MG63 (cell line): ENCODE results near the gene CGREF1. TPM values are rescaled to one million over a fixed set of nuclear protein-coding genes. Genes with fewer than 3 reads are reported as not detected.

Experiments
- DNase-seq: peaks from one replicate; pipeline ENCODE4 v3.0.0-alpha.2; 2020
- H3K27me3 ChIP-seq: fragments of 250-450 bp; sonication (Bioruptor Pico); 2 replicates; pipeline ENCODE4 v1.5.1; 2020; ENCODE audit warnings: mild to moderate bottlenecking, moderate library complexity
- H3K36me3 ChIP-seq: fragments of 250-450 bp; sonication (Bioruptor Pico); 2 replicates; pipeline ENCODE4 v1.5.1; 2020; ENCODE audit warnings: mild to moderate bottlenecking, moderate library complexity
- H3K4me3 ChIP-seq: fragments of 250-450 bp; sonication (Bioruptor Pico); 2 replicates; pipeline ENCODE4 v1.5.1; 2020; ENCODE audit warnings: mild to moderate bottlenecking, moderate library complexity
- H3K9me3 ChIP-seq: fragments of 250-450 bp; sonication (Bioruptor Pico); 2 replicates; pipeline ENCODE4 v1.5.1; 2020; ENCODE audit warnings: mild to moderate bottlenecking, moderate library complexity
- total RNA-seq: library from RNA; depleted of rRNA; stranded (reverse); fragments of >200 nt; shearing (Covaris generic); gene quantifications from 2 replicates; pipeline ENCODE4 v1.2.3, GENCODE V29; 2014; ENCODE audit warnings: low replicate concordance

Gene CGREF1
- total RNA-seq, 1 experiment from 2014 or later: 29.1 TPM

- Histone ChIP-seq H3K9me3 (peaks cover 1% of the 10 kb centered on the region), H3K4me3 (no peak overlapping the region), H3K27me3 (no peaks in the 10 kb centered on the region), H3K36me3 (no peaks in the 10 kb centered on the region)
- DNase-seq: no peak
These were observed 26.8 kb upstream of the CGREF1 start for GRCh38 chr2:27145682-27146081.

- H3K27me3 ChIP-seq: no peaks in the 10 kb centered on the region
- no peak for DNase-seq
- no peak overlapping the region for H3K4me3 ChIP-seq
- H3K36me3 ChIP-seq: no peaks in the 10 kb centered on the region
- peaks cover 1% of the 10 kb centered on the region for H3K9me3 ChIP-seq
These were observed 24.4 kb upstream of the CGREF1 start for GRCh38 chr2:27143285-27143684.

- no peak for DNase-seq
These were observed 20.4 kb upstream of the CGREF1 start, which contains the start of gene PRR30 for GRCh38 chr2:27139310-27139709. Gene PRR30, minus strand, starts transcription at chr2:27139410. Its CDS starts 1,081 bp downstream, at chr2:27138329.

GRCh38 chr2:27138111-27138510 lies 19.2 kb upstream of the CGREF1 start:
- peaks cover 1% of the 10 kb centered on the region; the same call in 1 of the 2 replicates for H3K9me3 ChIP-seq
- H3K36me3 ChIP-seq: peaks cover 5% of the 10 kb centered on the region

More at GRCh38 chr2:27139310-27139709, 20.4 kb upstream of the CGREF1 start, which contains the start of gene PRR30:
- no peak within 1 kb of the TSS for H3K4me3 ChIP-seq
- H3K27me3 ChIP-seq: no peaks in the 10 kb centered on the region
- no peaks in the 10 kb centered on the region for H3K36me3 ChIP-seq
- peaks cover 1% of the 10 kb centered on the region for H3K9me3 ChIP-seq

GRCh38 chr2:27137322-27137935 lies 18.5 kb upstream of the CGREF1 start:
- H3K4me3 ChIP-seq: no peak overlapping the region
- peaks cover 12% of the 10 kb centered on the region for H3K36me3 ChIP-seq
- DNase-seq: no peak
- H3K27me3 ChIP-seq: no peaks in the 10 kb centered on the region
- H3K9me3 ChIP-seq: no peaks in the 10 kb centered on the region

More at GRCh38 chr2:27138111-27138510, 19.2 kb upstream of the CGREF1 start:
- Histone ChIP-seq H3K4me3 (no peak overlapping the region), H3K27me3 (no peaks in the 10 kb centered on the region)
- DNase-seq: no peak

- Histone ChIP-seq H3K9me3 (no peaks in the 10 kb centered on the region), H3K4me3 (no peak overlapping the region), H3K36me3 (peaks cover 17% of the 10 kb centered on the region), H3K27me3 (no peaks in the 10 kb centered on the region)
- no peak for DNase-seq
These were observed 17.8 kb upstream of the CGREF1 start for GRCh38 chr2:27136751-27137150.

GRCh38 chr2:27135478-27135955 lies 16.6 kb upstream of the CGREF1 start:
- Histone ChIP-seq H3K4me3 (no peak overlapping the region), H3K36me3 (peaks cover 29% of the 10 kb centered on the region), H3K27me3 (no peaks in the 10 kb centered on the region), H3K9me3 (no peaks in the 10 kb centered on the region)
- DNase-seq: no peak

- Histone ChIP-seq H3K4me3 (peak overlapping the region; percentile 67), H3K9me3 (no peaks in the 10 kb centered on the region), H3K27me3 (no peaks in the 10 kb centered on the region), H3K36me3 (peaks cover 29% of the 10 kb centered on the region)
- no peak for DNase-seq
These were observed 16.0 kb upstream of the CGREF1 start for GRCh38 chr2:27134781-27135477.

- no peaks in the 10 kb centered on the region for H3K27me3 ChIP-seq
- H3K9me3 ChIP-seq: no peaks in the 10 kb centered on the region
- H3K4me3 ChIP-seq: peak within 1 kb of the TSS; percentile 67
- H3K36me3 ChIP-seq: peaks cover 29% of the 10 kb centered on the region
- peak; percentile 95 for DNase-seq
These were observed 15.2 kb upstream of the CGREF1 start, which contains the start of gene PREB for GRCh38 chr2:27133905-27134780. Gene PREB, minus strand, starts transcription at chr2:27134636. Its CDS starts 215 bp downstream, at chr2:27134421.

GRCh38 chr2:27133195-27133875 lies 14.4 kb upstream of the CGREF1 start:
- Histone ChIP-seq H3K4me3 (peak overlapping the region; percentile 67), H3K9me3 (no peaks in the 10 kb centered on the region), H3K27me3 (no peaks in the 10 kb centered on the region), H3K36me3 (peaks cover 29% of the 10 kb centered on the region)
- no peak for DNase-seq

GRCh38 chr2:27131429-27131828 lies 12.5 kb upstream of the CGREF1 start:
- no peak for DNase-seq
- peaks cover 29% of the 10 kb centered on the region for H3K36me3 ChIP-seq
- no peak overlapping the region for H3K4me3 ChIP-seq
- H3K9me3 ChIP-seq: no peaks in the 10 kb centered on the region
- H3K27me3 ChIP-seq: no peaks in the 10 kb centered on the region

GRCh38 chr2:27130396-27130795 lies 11.5 kb upstream of the CGREF1 start:
- Histone ChIP-seq H3K4me3 (no peak overlapping the region), H3K36me3 (peaks cover 29% of the 10 kb centered on the region), H3K9me3 (no peaks in the 10 kb centered on the region), H3K27me3 (no peaks in the 10 kb centered on the region)
- DNase-seq: no peak

GRCh38 chr2:27128668-27129571 lies 10.0 kb upstream of the CGREF1 start:
- H3K4me3 ChIP-seq: no peak overlapping the region
- H3K27me3 ChIP-seq: no peaks in the 10 kb centered on the region
- H3K9me3 ChIP-seq: no peaks in the 10 kb centered on the region
- H3K36me3 ChIP-seq: peaks cover 29% of the 10 kb centered on the region
- no peak for DNase-seq

- Histone ChIP-seq H3K9me3 (no peaks in the 10 kb centered on the region), H3K36me3 (peaks cover 24% of the 10 kb centered on the region), H3K4me3 (no peak overlapping the region), H3K27me3 (no peaks in the 10 kb centered on the region)
- DNase-seq: no peak
These were observed 9.1 kb upstream of the CGREF1 start for GRCh38 chr2:27127883-27128667.

GRCh38 chr2:27126252-27126710 lies 7.4 kb upstream of the CGREF1 start:
- DNase-seq: no peak
- H3K4me3 ChIP-seq: no peak overlapping the region
- peaks cover 8% of the 10 kb centered on the region for H3K36me3 ChIP-seq
- no peaks in the 10 kb centered on the region for H3K9me3 ChIP-seq
- no peaks in the 10 kb centered on the region for H3K27me3 ChIP-seq
